Mesenchymal stem cell (in vitro differentiated cells and primary cell): ENCODE data around the gene ABCC2.

Experiments
- DNase-seq: peaks from one replicate; pipeline ENCODE4 v3.0.0-alpha.2; 2013
- H2AFZ ChIP-seq: one replicate; pipeline ENCODE4 v1.6.1; 2013; ENCODE audit warnings: low read depth, mild to moderate bottlenecking, control low read depth, inconsistent platforms, low read length, moderate library complexity
- H2AK5ac ChIP-seq: 2 replicates; pipeline ENCODE4 v1.6.1; 2013; ENCODE audit warnings: low read length, moderate library complexity, mild to moderate bottlenecking, inconsistent platforms; ENCODE audit not compliant: severe bottlenecking
- H2BK120ac ChIP-seq: one replicate; pipeline ENCODE4 v1.6.1; 2013; ENCODE audit warnings: low read depth, mild to moderate bottlenecking, inconsistent platforms, low read length, moderate library complexity
- H2BK12ac ChIP-seq, 2 experiments: one replicate each; pipeline ENCODE4 v1.6.1; 2013; ENCODE audit warnings: inconsistent platforms in 2 of 2, low read length in 2 of 2, mild to moderate bottlenecking in 2 of 2, moderate library complexity in 2 of 2, control low read depth in 1 of 2
- H2BK15ac ChIP-seq: one replicate; pipeline ENCODE4 v1.6.1; 2013; ENCODE audit warnings: mild to moderate bottlenecking, low read depth, inconsistent platforms; ENCODE audit not compliant: poor library complexity, severe bottlenecking
- H2BK5ac ChIP-seq: 2 replicates; pipeline ENCODE4 v1.6.1; 2013; ENCODE audit warnings: low read depth, mild to moderate bottlenecking, low read length, control low read depth, inconsistent platforms; ENCODE audit not compliant: poor library complexity, severe bottlenecking
- H3K14ac ChIP-seq, 2 experiments: one replicate each; pipeline ENCODE4 v1.6.1; 2013; ENCODE audit warnings: inconsistent platforms in 2 of 2, low read length in 2 of 2, control low read depth in 1 of 2, mild to moderate bottlenecking in 1 of 2, moderate library complexity in 1 of 2
- H3K18ac ChIP-seq, 2 experiments: one replicate each; pipeline ENCODE4 v1.6.1; 2013; ENCODE audit warnings: inconsistent platforms in 2 of 2, low read length in 2 of 2, control low read depth in 1 of 2, low read depth in 1 of 2, mild to moderate bottlenecking in 1 of 2
- H3K23ac ChIP-seq, 2 experiments: one replicate each; pipeline ENCODE4 v1.6.1; 2013; ENCODE audit warnings: inconsistent platforms in 2 of 2, low read length in 2 of 2, mild to moderate bottlenecking in 2 of 2, moderate library complexity in 2 of 2, control low read depth in 1 of 2
- H3K27ac ChIP-seq: 2 replicates; pipeline ENCODE4 v1.5.1; 2013; ENCODE audit warnings: mild to moderate bottlenecking, moderate library complexity, low read length, control low read depth, inconsistent platforms; ENCODE audit not compliant: poor library complexity, severe bottlenecking
- H3K27me3 ChIP-seq, 2 experiments: 2 replicates each; pipeline versions ENCODE4 v1.6.1 to v1.7.0; 2013; ENCODE audit warnings: low read length in 2 of 2, mild to moderate bottlenecking in 2 of 2, moderate library complexity in 2 of 2, control low read depth in 1 of 2, inconsistent platforms in 1 of 2; ENCODE audit not compliant: control insufficient read depth in 1 of 2, insufficient read depth in 1 of 2
- H3K36me3 ChIP-seq, 2 experiments: 2 replicates each; pipeline versions ENCODE4 v1.6.1 to v1.7.0; 2013; ENCODE audit warnings: low read length in 2 of 2, control low read depth in 1 of 2, inconsistent platforms in 1 of 2, low read depth in 1 of 2, mild to moderate bottlenecking in 1 of 2; ENCODE audit not compliant: insufficient read depth in 2 of 2, control insufficient read depth in 1 of 2
- H3K4ac ChIP-seq, 2 experiments: one replicate each; pipeline ENCODE4 v1.6.1; 2013; ENCODE audit warnings: inconsistent platforms in 2 of 2, low read length in 2 of 2, mild to moderate bottlenecking in 2 of 2, moderate library complexity in 2 of 2, control low read depth in 1 of 2, low read depth in 1 of 2
- H3K4me1 ChIP-seq: 2 replicates; pipeline ENCODE4 v1.6.1; 2013; ENCODE audit warnings: low read depth, low read length, control low read depth; ENCODE audit not compliant: control insufficient read depth, insufficient read depth
- H3K4me2 ChIP-seq: 2 replicates; pipeline ENCODE4 v1.6.1; 2013; ENCODE audit warnings: low read length, mild to moderate bottlenecking, inconsistent platforms; ENCODE audit not compliant: poor library complexity, severe bottlenecking
- H3K4me3 ChIP-seq, 2 experiments: 2 replicates each; pipeline versions ENCODE4 v1.5.1 to v1.7.0; 2013; ENCODE audit warnings: low read length in 2 of 2, mild to moderate bottlenecking in 2 of 2, control low read depth in 1 of 2, low read depth in 1 of 2; ENCODE audit not compliant: insufficient read depth in 1 of 2
- H3K79me1 ChIP-seq: replicated peaks from 2 replicates; pipeline ENCODE4 v1.6.1; 2013; ENCODE audit warnings: mild to moderate bottlenecking, control low read depth, low read length, inconsistent platforms; ENCODE audit not compliant: poor library complexity, severe bottlenecking
- H3K9ac ChIP-seq: 2 replicates; pipeline ENCODE4 v1.7.0; 2013; ENCODE audit warnings: mild to moderate bottlenecking, low read length, moderate library complexity
- H3K9me3 ChIP-seq: 2 replicates; pipeline ENCODE4 v1.7.0; 2013; ENCODE audit warnings: mild to moderate bottlenecking, low read length; ENCODE audit not compliant: control insufficient read depth
- H4K8ac ChIP-seq: one replicate; pipeline ENCODE4 v1.6.1; 2013; ENCODE audit warnings: inconsistent platforms, mild to moderate bottlenecking, low read length, moderate library complexity
- H4K91ac ChIP-seq: one replicate; pipeline ENCODE4 v1.6.1; 2013; ENCODE audit warnings: mild to moderate bottlenecking, low read length, inconsistent platforms
- WGBS: methylation state at CpG from one replicate; pipeline ENCODE4 v1.1.7; 2013; ENCODE audit warnings: mixed read lengths; 5-methylcytosine and 5-hydroxymethylcytosine counted together

ABCC2 gene

GRCh38 chr10:99740933-99741559 is 41.4 kb upstream of the ABCC2 start:
- Histone ChIP-seq H3K79me1 (peaks cover 4% of the 10 kb centered on the region), H3K14ac (no peak overlapping the region), H2AK5ac (no peak overlapping the region), H3K4ac (no peak overlapping the region), H3K4me1 (no peaks in the 10 kb centered on the region), H2BK12ac (no peak overlapping the region), H2BK5ac (no peak overlapping the region), H3K4me3 (peak overlapping the region in 1 of 2 experiments; percentile 19), H3K9me3 (peaks cover 29% of the 10 kb centered on the region), H4K8ac (no peak overlapping the region), H3K27me3 (no peaks in the 10 kb centered on the region), H3K36me3 (peaks cover 7 to 88% of the 10 kb centered on the region in 2 experiments), H3K18ac (no peak overlapping the region), H3K4me2 (no peak overlapping the region), H2BK120ac (no peak overlapping the region), H2AFZ (no peak overlapping the region), H2BK15ac (no peak overlapping the region), H3K23ac (no peak overlapping the region), H3K27ac (no peak overlapping the region), H4K91ac (no peak overlapping the region), H3K9ac (peak overlapping the region; percentile 1)
- 96% methylated on average over 2 of the region's 3 CpGs for WGBS
- no peak for DNase-seq

DNA sequence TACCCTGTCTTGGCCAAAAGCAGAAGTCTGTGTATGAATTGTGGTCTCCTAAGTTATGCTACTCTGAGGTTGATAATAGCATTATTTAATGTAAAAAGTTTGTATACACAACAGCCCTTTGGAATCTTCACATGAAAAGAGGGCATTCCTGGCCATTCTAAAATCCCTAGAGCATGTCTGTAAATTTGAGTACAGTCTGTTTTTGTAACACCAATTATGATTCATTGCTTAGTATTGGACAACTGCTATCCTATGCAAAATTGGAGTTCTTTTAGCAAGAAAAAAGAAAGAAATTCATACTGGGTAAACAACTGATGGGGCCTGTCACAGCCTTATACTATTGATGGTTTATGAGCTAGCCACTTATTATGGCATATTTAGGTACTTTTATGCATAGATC is 40.2 kb upstream of the ABCC2 start:
- H2BK120ac ChIP-seq: no peak overlapping the region
- H3K9ac ChIP-seq: peak overlapping the region; percentile 48
- DNase-seq: no peak

DNA sequence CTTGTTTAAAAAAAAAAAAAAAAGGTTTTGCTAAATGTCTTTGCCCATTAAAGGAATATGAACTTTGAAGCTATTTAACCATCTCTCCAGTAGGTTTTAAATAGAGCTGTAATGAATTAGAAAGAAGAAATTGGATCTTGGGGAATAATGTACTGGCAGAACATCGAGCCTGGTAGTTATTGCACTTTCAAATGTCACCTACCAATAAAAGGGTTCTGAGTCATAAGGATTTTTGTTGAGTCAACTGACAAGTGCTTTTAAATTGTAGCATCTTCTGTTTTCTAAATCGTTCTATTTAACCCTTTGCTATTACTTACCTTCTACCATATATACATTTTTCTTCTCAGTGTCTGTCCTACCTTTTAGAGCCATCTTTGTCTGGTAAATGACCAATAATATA is 39.7 kb upstream of the ABCC2 start:
- Histone ChIP-seq H3K4me2 (no peak overlapping the region), H3K4me3 (peak overlapping the region in 1 of 2 experiments; percentile 50), H2BK15ac (no peak overlapping the region), H3K18ac (no peak overlapping the region), H3K9ac (peak overlapping the region; percentile 48), H2AK5ac (no peak overlapping the region), H3K36me3 (peaks cover 9 to 86% of the 10 kb centered on the region in 2 experiments), H2BK120ac (no peak overlapping the region), H4K91ac (no peak overlapping the region), H3K9me3 (peaks cover 29% of the 10 kb centered on the region), H3K79me1 (peaks cover 6% of the 10 kb centered on the region), H3K23ac (no peak overlapping the region), H3K4ac (no peak overlapping the region), H3K27me3 (no peaks in the 10 kb centered on the region), H2BK5ac (no peak overlapping the region), H2BK12ac (no peak overlapping the region), H3K27ac (no peak overlapping the region), H3K14ac (no peak overlapping the region), H3K4me1 (no peaks in the 10 kb centered on the region), H2AFZ (no peak overlapping the region), H4K8ac (no peak overlapping the region)
- DNase-seq: peak; percentile 50
- 50% methylated on average over 1 of the region's 2 CpGs for WGBS

More for the DNA sequence above, 40.2 kb upstream of the ABCC2 start:
- Histone ChIP-seq H3K4me1 (no peaks in the 10 kb centered on the region), H3K4ac (no peak overlapping the region), H3K9me3 (peaks cover 29% of the 10 kb centered on the region), H4K91ac (no peak overlapping the region), H4K8ac (no peak overlapping the region), H2AFZ (no peak overlapping the region), H3K23ac (no peak overlapping the region), H3K27me3 (no peaks in the 10 kb centered on the region), H3K18ac (no peak overlapping the region), H2AK5ac (no peak overlapping the region), H3K14ac (no peak overlapping the region), H2BK5ac (no peak overlapping the region), H3K4me3 (peak overlapping the region in 1 of 2 experiments; percentile 50), H3K4me2 (no peak overlapping the region), H3K27ac (no peak overlapping the region), H3K36me3 (peaks cover 9 to 86% of the 10 kb centered on the region in 2 experiments), H2BK12ac (no peak overlapping the region), H3K79me1 (peaks cover 6% of the 10 kb centered on the region), H2BK15ac (no peak overlapping the region)

GRCh38 chr10:99743841-99744240 is 38.6 kb upstream of the ABCC2 start:
- no peak overlapping the region for H3K14ac ChIP-seq
- no peak overlapping the region for H3K4me2 ChIP-seq
- WGBS: no CpG with 5 or more reads among the region's 3 CpGs
- H3K18ac ChIP-seq: no peak overlapping the region
- no peak overlapping the region for H3K9ac ChIP-seq
- no peak overlapping the region for H3K27ac ChIP-seq
- no peak for DNase-seq
- no peak overlapping the region for H2BK5ac ChIP-seq
- H2BK12ac ChIP-seq: no peak overlapping the region
- H2AK5ac ChIP-seq: no peak overlapping the region
- H2AFZ ChIP-seq: no peak overlapping the region
- no peaks in the 10 kb centered on the region for H3K27me3 ChIP-seq
- H2BK15ac ChIP-seq: no peak overlapping the region
- peaks cover 7% of the 10 kb centered on the region for H3K79me1 ChIP-seq
- H3K36me3 ChIP-seq: peaks cover 9 to 89% of the 10 kb centered on the region in 2 experiments
- no peak overlapping the region for H2BK120ac ChIP-seq
- no peak overlapping the region for H4K91ac ChIP-seq
- no peaks in the 10 kb centered on the region for H3K4me1 ChIP-seq
- peaks cover 26% of the 10 kb centered on the region for H3K9me3 ChIP-seq
- no peak overlapping the region for H3K23ac ChIP-seq
- no peak overlapping the region for H3K4me3 ChIP-seq
- H3K4ac ChIP-seq: no peak overlapping the region
- no peak overlapping the region for H4K8ac ChIP-seq
